A549 (cell line): ENCODE data around the gene ANLN.

Source experiments
- CTCF ChIP-seq: fragments of >200 bp; sonication (Bioruptor Twin); formaldehyde crosslinking; IDR thresholded peaks from 3 replicates; pipeline ENCODE4 v1.5.1; 2016
- JUN ChIP-seq, 2 experiments: fragments of >200 bp; sonication (Bioruptor Twin); formaldehyde crosslinking; IDR thresholded peaks; 2 replicates in 1 of 2; 3 replicates in 1 of 2; pipeline ENCODE4 v1.6.1; 2016 to 2017
- NR3C1 ChIP-seq: fragments of >200 bp; sonication (Bioruptor Twin); formaldehyde crosslinking; IDR thresholded peaks from 3 replicates; pipeline ENCODE4 v1.6.1; 2017
- RAD21 ChIP-seq, 2 experiments: fragments of >200 bp in 1 of 2; sonication (Bioruptor Twin) in 1 of 2; formaldehyde crosslinking in 1 of 2; IDR thresholded peaks in 1 of 2; conservative IDR thresholded peaks in 1 of 2; 2 replicates in 1 of 2; 3 replicates in 1 of 2; pipeline ENCODE4 v1.6.1; 2012 to 2018; ENCODE audit warnings: inconsistent platforms in 1 of 2
- RCOR1 ChIP-seq: fragments of 150-350 bp; IDR thresholded peaks from 2 replicates; pipeline ENCODE4 v1.6.1; 2014; ENCODE audit warnings: antibody characterized with exemption, low read length, low read depth
- RFX5 ChIP-seq: fragments of 450-650 bp; IDR thresholded peaks from 2 replicates; pipeline ENCODE4 v1.7.1; 2014; ENCODE audit warnings: antibody characterized with exemption, mild to moderate bottlenecking, moderate library complexity
- SREBF2 ChIP-seq: fragments of 450-650 bp; IDR thresholded peaks from 2 replicates; pipeline ENCODE4 v1.6.1; 2014; ENCODE audit warnings: mild to moderate bottlenecking, moderate library complexity
- TF ChIP-seq, protein P1 (sequence below): fragments of 150-350 bp; IDR thresholded peaks from 2 replicates; pipeline ENCODE4 v1.6.1; 2014; ENCODE audit warnings: low read depth, mild to moderate bottlenecking, low read length
- TF ChIP-seq, protein P2 (sequence below): IDR thresholded peaks from 2 replicates; pipeline ENCODE4 v1.6.1; 2012
- TF ChIP-seq, protein P3 (sequence below): fragments of 200-600 bp; sonication (generic); IDR thresholded peaks from 2 replicates; pipeline ENCODE4 v1.6.1; 2016; ENCODE audit warnings: antibody characterized with exemption, mild to moderate bottlenecking, moderate library complexity
- TF ChIP-seq, protein P4 (sequence below): IDR thresholded peaks from 2 replicates; pipeline ENCODE4 v1.6.1; 2012

DNA sequence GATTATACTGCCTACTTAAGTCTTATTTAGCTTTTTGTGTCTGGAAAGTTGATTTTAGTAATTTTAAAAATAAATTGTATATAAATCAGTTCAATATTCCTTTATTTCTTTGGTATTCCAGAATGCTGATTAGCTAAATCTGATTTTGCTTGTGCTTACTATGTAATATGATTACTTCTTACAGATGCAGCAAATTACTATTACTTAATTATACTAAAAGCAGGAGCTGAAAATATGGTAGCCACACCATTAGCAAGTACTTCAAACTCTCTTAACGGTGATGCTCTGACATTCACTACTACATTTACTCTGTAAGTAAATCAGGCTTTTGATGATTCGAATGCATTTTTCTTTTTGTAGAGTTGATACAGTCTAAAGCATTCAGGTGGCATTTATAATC lies 34.0 kb downstream of the ANLN start:
- no peak for TF ChIP-seq RAD21 (conservative IDR thresholded peaks at IDR 0.05 in 1 of 2, IDR thresholded peaks at IDR 0.05 in 1 of 2)
- TF ChIP-seq JUN (IDR thresholded peaks at IDR 0.05), result no peak
- TF ChIP-seq, protein P1, sequence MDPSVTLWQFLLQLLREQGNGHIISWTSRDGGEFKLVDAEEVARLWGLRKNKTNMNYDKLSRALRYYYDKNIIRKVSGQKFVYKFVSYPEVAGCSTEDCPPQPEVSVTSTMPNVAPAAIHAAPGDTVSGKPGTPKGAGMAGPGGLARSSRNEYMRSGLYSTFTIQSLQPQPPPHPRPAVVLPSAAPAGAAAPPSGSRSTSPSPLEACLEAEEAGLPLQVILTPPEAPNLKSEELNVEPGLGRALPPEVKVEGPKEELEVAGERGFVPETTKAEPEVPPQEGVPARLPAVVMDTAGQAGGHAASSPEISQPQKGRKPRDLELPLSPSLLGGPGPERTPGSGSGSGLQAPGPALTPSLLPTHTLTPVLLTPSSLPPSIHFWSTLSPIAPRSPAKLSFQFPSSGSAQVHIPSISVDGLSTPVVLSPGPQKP, result no peak
- no peak for TF ChIP-seq RCOR1
- TF ChIP-seq SREBF2, result no peak
- TF ChIP-seq, protein P2, sequence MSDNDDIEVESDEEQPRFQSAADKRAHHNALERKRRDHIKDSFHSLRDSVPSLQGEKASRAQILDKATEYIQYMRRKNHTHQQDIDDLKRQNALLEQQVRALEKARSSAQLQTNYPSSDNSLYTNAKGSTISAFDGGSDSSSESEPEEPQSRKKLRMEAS, result no peak
- no peak for TF ChIP-seq CTCF
- no peak for TF ChIP-seq RFX5
- TF ChIP-seq, protein P3, sequence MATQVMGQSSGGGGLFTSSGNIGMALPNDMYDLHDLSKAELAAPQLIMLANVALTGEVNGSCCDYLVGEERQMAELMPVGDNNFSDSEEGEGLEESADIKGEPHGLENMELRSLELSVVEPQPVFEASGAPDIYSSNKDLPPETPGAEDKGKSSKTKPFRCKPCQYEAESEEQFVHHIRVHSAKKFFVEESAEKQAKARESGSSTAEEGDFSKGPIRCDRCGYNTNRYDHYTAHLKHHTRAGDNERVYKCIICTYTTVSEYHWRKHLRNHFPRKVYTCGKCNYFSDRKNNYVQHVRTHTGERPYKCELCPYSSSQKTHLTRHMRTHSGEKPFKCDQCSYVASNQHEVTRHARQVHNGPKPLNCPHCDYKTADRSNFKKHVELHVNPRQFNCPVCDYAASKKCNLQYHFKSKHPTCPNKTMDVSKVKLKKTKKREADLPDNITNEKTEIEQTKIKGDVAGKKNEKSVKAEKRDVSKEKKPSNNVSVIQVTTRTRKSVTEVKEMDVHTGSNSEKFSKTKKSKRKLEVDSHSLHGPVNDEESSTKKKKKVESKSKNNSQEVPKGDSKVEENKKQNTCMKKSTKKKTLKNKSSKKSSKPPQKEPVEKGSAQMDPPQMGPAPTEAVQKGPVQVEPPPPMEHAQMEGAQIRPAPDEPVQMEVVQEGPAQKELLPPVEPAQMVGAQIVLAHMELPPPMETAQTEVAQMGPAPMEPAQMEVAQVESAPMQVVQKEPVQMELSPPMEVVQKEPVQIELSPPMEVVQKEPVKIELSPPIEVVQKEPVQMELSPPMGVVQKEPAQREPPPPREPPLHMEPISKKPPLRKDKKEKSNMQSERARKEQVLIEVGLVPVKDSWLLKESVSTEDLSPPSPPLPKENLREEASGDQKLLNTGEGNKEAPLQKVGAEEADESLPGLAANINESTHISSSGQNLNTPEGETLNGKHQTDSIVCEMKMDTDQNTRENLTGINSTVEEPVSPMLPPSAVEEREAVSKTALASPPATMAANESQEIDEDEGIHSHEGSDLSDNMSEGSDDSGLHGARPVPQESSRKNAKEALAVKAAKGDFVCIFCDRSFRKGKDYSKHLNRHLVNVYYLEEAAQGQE, result no peak
- TF ChIP-seq, protein P4, sequence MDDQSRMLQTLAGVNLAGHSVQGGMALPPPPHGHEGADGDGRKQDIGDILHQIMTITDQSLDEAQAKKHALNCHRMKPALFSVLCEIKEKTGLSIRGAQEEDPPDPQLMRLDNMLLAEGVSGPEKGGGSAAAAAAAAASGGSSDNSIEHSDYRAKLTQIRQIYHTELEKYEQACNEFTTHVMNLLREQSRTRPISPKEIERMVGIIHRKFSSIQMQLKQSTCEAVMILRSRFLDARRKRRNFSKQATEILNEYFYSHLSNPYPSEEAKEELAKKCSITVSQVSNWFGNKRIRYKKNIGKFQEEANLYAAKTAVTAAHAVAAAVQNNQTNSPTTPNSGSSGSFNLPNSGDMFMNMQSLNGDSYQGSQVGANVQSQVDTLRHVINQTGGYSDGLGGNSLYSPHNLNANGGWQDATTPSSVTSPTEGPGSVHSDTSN, result no peak
- no peak for TF ChIP-seq NR3C1
